GM12878 (cell line): ENCODE measurements around the gene FANCC. TPM values are rescaled to one million over a fixed set of nuclear protein-coding genes. Genes with fewer than 3 reads are reported as not detected.

Experiments used
- ATAC-seq: fragments of 200-7000 bp; cut with Tn5 transposase; 3 replicates; pipeline ENCODE4 v1.9.1; 2020; ENCODE audit warnings: mild to moderate bottlenecking, moderate library complexity
- BruUV-seq: library from RNA; stranded (reverse); fragments of 400-500 nt; replicated peaks from 2 replicates; lab custom pipeline; 2021; lab: Mats Ljungman, UMichigan
- CTCF ChIA-PET: fragments of 300-600 bp; sonication (Branson Sonifier 250); formaldehyde crosslinking; extraction: SDS; loops from one replicate; lab custom pipeline; 2021; ENCODE audit warnings: inconsistent platforms; lab: Yijun Ruan, JAX
- POLR2A ChIA-PET: fragments of 350-600 bp; formaldehyde crosslinking; extraction: SDS; loops from one replicate; lab custom pipeline; 2021; ENCODE audit warnings: inconsistent platforms; lab: Charles Lee
- RAD21 ChIA-PET: fragments of 300-600 bp; sonication (Branson Sonifier 250); formaldehyde crosslinking; loops from one replicate; lab custom pipeline; 2023; ENCODE audit warnings: antibody characterized with exemption; ENCODE audit not compliant: unreplicated experiment; lab: Charles Lee
- SMC1A ChIA-PET: fragments of 300-600 bp; sonication (Branson Sonifier 250); formaldehyde crosslinking; loops from one replicate; lab custom pipeline; 2023; ENCODE audit not compliant: unreplicated experiment, uncharacterized antibody; lab: Charles Lee
- DNase-seq: peaks from one replicate; pipeline ENCODE4 v3.0.0-alpha.2; 2011; ENCODE audit warnings: low read depth, low spot score
- FAIRE-seq: peaks from 3 replicates; lab custom pipeline; 2011; peaks lifted over from hg19 to GRCh38; lab: Jason Lieb, UNC
- H2AFZ ChIP-seq: 2 replicates; pipeline ENCODE4 v1.6.0; 2011; ENCODE audit warnings: low read depth, low read length, control low read depth; ENCODE audit not compliant: control insufficient read depth
- H3K27ac ChIP-seq: 2 replicates; pipeline ENCODE4 v1.5.1; 2011; ENCODE audit warnings: control low read depth; ENCODE audit not compliant: control insufficient read depth, insufficient read depth
- H3K27me3 ChIP-seq, 2 experiments: replicated peaks in 1 of 2; 2 replicates each; pipeline versions ENCODE4 v1.6.0 to v1.6.1; 2011; ENCODE audit warnings: low read length in 1 of 2; ENCODE audit not compliant: control insufficient read depth in 2 of 2, insufficient read depth in 2 of 2
- H3K36me3 ChIP-seq, 2 experiments: 2 replicates each; pipeline ENCODE4 v1.5.1; 2011; ENCODE audit warnings: low read length in 1 of 2; ENCODE audit not compliant: control insufficient read depth in 2 of 2, insufficient read depth in 2 of 2
- H3K4me1 ChIP-seq: 2 replicates; pipeline ENCODE4 v1.6.1; 2011; ENCODE audit warnings: mild to moderate bottlenecking, low read length, moderate library complexity, mixed read lengths; ENCODE audit not compliant: control insufficient read depth, insufficient read depth
- H3K4me2 ChIP-seq: 2 replicates; pipeline ENCODE4 v1.6.0; 2011; ENCODE audit warnings: control low read depth; ENCODE audit not compliant: control insufficient read depth, insufficient read depth
- H3K4me3 ChIP-seq: fragments of 200-600 bp; sonication (generic); 2 replicates; pipeline ENCODE4 v1.5.1; 2016
- H3K79me2 ChIP-seq: 2 replicates; pipeline ENCODE4 v1.6.0; 2011; ENCODE audit warnings: low read length; ENCODE audit not compliant: control insufficient read depth, insufficient read depth
- H3K9ac ChIP-seq: 2 replicates; pipeline ENCODE4 v1.8.0; 2011; ENCODE audit warnings: low read length, control low read depth, mixed read lengths; ENCODE audit not compliant: control insufficient read depth, insufficient read depth
- H3K9me3 ChIP-seq: replicated peaks from 3 replicates; pipeline ENCODE4 v1.5.1; 2011; ENCODE audit warnings: mild to moderate bottlenecking, low read length; ENCODE audit not compliant: control insufficient read depth, insufficient read depth
- H4K20me1 ChIP-seq: 2 replicates; pipeline ENCODE4 v1.6.0; 2011; ENCODE audit not compliant: control insufficient read depth, insufficient read depth
- CEBPZ ChIP-seq: fragments of 150-350 bp; IDR thresholded peaks from 2 replicates; pipeline ENCODE4 v1.6.1; 2016; ENCODE audit warnings: low read depth, low read length
- DPF2 ChIP-seq: fragments of 450-650 bp; IDR thresholded peaks from 2 replicates; pipeline ENCODE4 v1.6.1; 2017; ENCODE audit warnings: mild to moderate bottlenecking
- ELK1 ChIP-seq: IDR thresholded peaks from 2 replicates; pipeline ENCODE4 v1.6.1; 2012; ENCODE audit warnings: low read depth, low read length, improper control_type of control experiment
- EZH2 ChIP-seq: IDR thresholded peaks from 2 replicates; pipeline ENCODE4 v1.6.1; 2012; ENCODE audit warnings: low read depth, mild to moderate bottlenecking, control low read depth, inconsistent platforms, low read length, borderline replicate concordance; ENCODE audit not compliant: control insufficient read depth
- LARP7 ChIP-seq: fragments of 450-650 bp; IDR thresholded peaks from 2 replicates; pipeline ENCODE4 v1.6.1; 2017; ENCODE audit warnings: mild to moderate bottlenecking
- NFYA ChIP-seq: IDR thresholded peaks from 2 replicates; pipeline ENCODE4 v1.6.1; 2011; ENCODE audit warnings: low read depth, mild to moderate bottlenecking, low read length, improper control_type of control experiment, borderline replicate concordance
- PBX3 ChIP-seq: IDR thresholded peaks from 2 replicates; pipeline ENCODE4 v1.6.1; 2011; ENCODE audit warnings: mild to moderate bottlenecking, low read depth, low read length, moderate library complexity; ENCODE audit not compliant: insufficient replicate concordance
- RELA ChIP-seq: fragments of 450-650 bp; IDR thresholded peaks from 2 replicates; pipeline ENCODE4 v1.8.0; 2014; ENCODE audit warnings: borderline replicate concordance; ENCODE audit not compliant: partially characterized antibody
- SMAD1 ChIP-seq: fragments of 450-650 bp; IDR thresholded peaks from 2 replicates; pipeline ENCODE4 v1.6.1; 2018; ENCODE audit warnings: mild to moderate bottlenecking, low read depth; ENCODE audit not compliant: partially characterized antibody
- SMC3 ChIP-seq: IDR thresholded peaks from 2 replicates; pipeline ENCODE4 v1.6.1; 2011; ENCODE audit warnings: low read length, improper control_type of control experiment, borderline replicate concordance
- STAT3 ChIP-seq: IDR thresholded peaks from 2 replicates; pipeline ENCODE4 v1.6.1; 2011; ENCODE audit warnings: low read depth, low read length, improper control_type of control experiment
- YBX1 ChIP-seq: fragments of 450-650 bp; IDR thresholded peaks from 2 replicates; pipeline ENCODE4 v1.6.1; 2016; ENCODE audit warnings: antibody characterized with exemption
- ZNF592 ChIP-seq: fragments of 450-650 bp; IDR thresholded peaks from 2 replicates; pipeline ENCODE4 v1.6.1; 2017; ENCODE audit warnings: mild to moderate bottlenecking, moderate library complexity
- ZZZ3 ChIP-seq: IDR thresholded peaks from 2 replicates; pipeline ENCODE4 v1.6.1; 2011; ENCODE audit warnings: low read depth; ENCODE audit not compliant: control insufficient read depth, insufficient read length
- WGBS: methylation state at CpG from one replicate; pipeline ENCODE4 v1.1.6; 2016; ENCODE audit warnings: low lambda C conversion rate; ENCODE audit not compliant: insufficient replicate concordance, insufficient coverage; ENCODE audit errors: missing lambda C conversion rate; 5-methylcytosine and 5-hydroxymethylcytosine counted together
- in situ Hi-C: fragments of 300-500 bp; cut with MboI; formaldehyde crosslinking; loops from 9 replicates; pipeline ENCODE4 v1.14.3; 2018; ENCODE audit warnings: mixed read lengths
- intact Hi-C: fragments of 100-400 bp; cut with micrococcal nuclease; formaldehyde crosslinking; loops from one replicate; pipeline ENCODE4 v1.14.2; 2022; ENCODE audit not compliant: unreplicated experiment
- polyA plus RNA-seq, 11 experiments: library from polyadenylated mRNA; depleted of rRNA in 4 of 11; unstranded in 6 of 11; stranded (reverse) in 5 of 11; fragments of >200 nt; fragmentation: Nextera tagmentation in 4 of 11; fragmentation: Illumina TruSeq in 1 of 11; extraction: Ambion mirVana in 4 of 11; extraction: Trizol in 1 of 11; gene quantifications; 1 replicate in 1 of 11; 2 replicates in 10 of 11; pipeline versions ENCODE4 v1.2.1 to v1.2.3, GENCODE V29; 2011 to 2016; ENCODE audit warnings: inconsistent platforms in 2 of 11, missing spikeins in 2 of 11, low read depth in 1 of 11
- total RNA-seq, 4 experiments: library from RNA; depleted of rRNA in 3 of 4; stranded (reverse); fragments of >200 nt in 3 of 4; fragmentation: Illumina TruSeq in 1 of 4; extraction: Trizol in 1 of 4; gene quantifications; 2 replicates each; pipeline versions ENCODE4 v1.2.1 to v1.2.3, GENCODE V29; 2013 to 2021

FANCC gene
- total and polyA plus RNA-seq, 10 of the 15 experiments (the other 5 are each of a cell fraction or from before 2014, with no cell fraction given), result 1.2 to 16.8 (median 10.5) TPM

GRCh38 chr9:95058121-95058785 is 259.3 kb downstream of the FANCC start:
- 63% methylated on average over 7 of the region's 7 CpGs for WGBS
- no peak for ATAC-seq
- no TSS peak for BruUV-seq
- no peak for TF ChIP-seq YBX1
- no peak for TF ChIP-seq DPF2
- no peak for TF ChIP-seq ZZZ3
- TF ChIP-seq NFYA, result no peak
- no peak for TF ChIP-seq ZNF592
- no peak for TF ChIP-seq EZH2
- no peak for TF ChIP-seq ELK1
- TF ChIP-seq LARP7, result no peak
- TF ChIP-seq PBX3, result no peak
- no peak for TF ChIP-seq SMC3
- TF ChIP-seq CEBPZ, result no peak
- TF ChIP-seq SMAD1, result no peak
- TF ChIP-seq STAT3, result no peak
- TF ChIP-seq RELA, result no peak

More at GRCh38 chr9:95058121-95058785, 259.3 kb downstream of the FANCC start:
- no peak overlapping the region for H3K27ac ChIP-seq
- no peak for DNase-seq
- in situ Hi-C loops (no loop called here), intact Hi-C loops (no loop called here)
- H3K4me2 ChIP-seq, result no peak overlapping the region
- no peak overlapping the region for H2AFZ ChIP-seq
- no peaks in the 10 kb centered on the region for H3K27me3 ChIP-seq
- H3K4me3 ChIP-seq, result no peak overlapping the region
- ChIA-PET CTCF (interaction anchor here (1.0 kb wide), 1 partner anchor 69 kb away, joined by 3 read pairs; no protein-coding TSS in a partner anchor), RAD21 (no interaction called here), POLR2A (no interaction called here), SMC1A (interaction anchor here (0.6 to 0.7 kb wide), 2 partner anchors 18 to 389 kb away, joined by 3 read pairs; no protein-coding TSS in a partner anchor)
- no peak overlapping the region for H3K9ac ChIP-seq
- H3K79me2 ChIP-seq, result no peaks in the 10 kb centered on the region
- FAIRE-seq, result no peak
- H3K9me3 ChIP-seq, result no peaks in the 10 kb centered on the region
- no peaks in the 10 kb centered on the region for H3K4me1 ChIP-seq
- H4K20me1 ChIP-seq, result no peaks in the 10 kb centered on the region
- H3K36me3 ChIP-seq, result peaks cover 4% of the 10 kb centered on the region in 2 experiments; a peak in 2 of 4 replicates
